Stimulated activated memory B cell treated with anti-CD40 and anti-IgM and Interleukin-4, amounts not matched to agents 10 μg/mL and 1 μg/mL and 100 μg/mL, for 72 hours (primary cell): ENCODE results near the gene PLEKHA4.
"Not testable (repeated sequence)": the region's sequence is repeated elsewhere in the genome, so short reads cannot be mapped to it uniquely, and the experiment has no call there.

ENCODE experiments used
- ATAC-seq: fragments of 150-1000 bp; cut with Tn5 transposase; 2 replicates; pipeline ENCODE4 v1.10.0; 2021
- H3K27ac Mint-ChIP-seq: one replicate; pipeline ENCODE4 v1.8.0; 2022; ENCODE audit warnings: mild to moderate bottlenecking, mixed read lengths
- H3K27me3 Mint-ChIP-seq: one replicate; pipeline ENCODE4 v1.8.0; 2022; ENCODE audit warnings: mixed read lengths
- H3K36me3 Mint-ChIP-seq: one replicate; pipeline ENCODE4 v1.8.0; 2022; ENCODE audit warnings: mixed read lengths
- H3K4me1 Mint-ChIP-seq: one replicate; pipeline ENCODE4 v1.8.0; 2022; ENCODE audit warnings: mixed read lengths
- H3K4me3 Mint-ChIP-seq: one replicate; pipeline ENCODE4 v1.8.0; 2022; ENCODE audit warnings: mild to moderate bottlenecking, moderate library complexity, mixed read lengths
- H3K9me3 Mint-ChIP-seq: one replicate; pipeline ENCODE4 v1.8.0; 2022; ENCODE audit warnings: mixed read lengths

Gene PLEKHA4

GRCh38 chr19:48806818-48807589 is 61.4 kb downstream of the PLEKHA4 start:
- H3K4me3 Mint-ChIP-seq, result no peak overlapping the region
- no peak overlapping the region for H3K27ac Mint-ChIP-seq
- peaks cover 17% of the 10 kb centered on the region for H3K36me3 Mint-ChIP-seq
- H3K27me3 Mint-ChIP-seq, result no peaks in the 10 kb centered on the region
- ATAC-seq, result peak; percentile 48
- H3K4me1 Mint-ChIP-seq, result peaks cover 29% of the 10 kb centered on the region
- no peaks in the 10 kb centered on the region for H3K9me3 Mint-ChIP-seq

GRCh38 chr19:48806518-48806817 is 61.9 kb downstream of the PLEKHA4 start:
- no peak for ATAC-seq
- H3K4me3 Mint-ChIP-seq, result no peak overlapping the region
- peaks cover 29% of the 10 kb centered on the region for H3K4me1 Mint-ChIP-seq
- no peak overlapping the region for H3K27ac Mint-ChIP-seq
- peaks cover 17% of the 10 kb centered on the region for H3K36me3 Mint-ChIP-seq
- no peaks in the 10 kb centered on the region for H3K27me3 Mint-ChIP-seq
- H3K9me3 Mint-ChIP-seq, result no peaks in the 10 kb centered on the region

- Mint-ChIP-seq H3K9me3 (no peaks in the 10 kb centered on the region), H3K27ac (no peak overlapping the region), H3K4me1 (peaks cover 22% of the 10 kb centered on the region), H3K36me3 (peaks cover 17% of the 10 kb centered on the region), H3K4me3 (no peak overlapping the region), H3K27me3 (no peaks in the 10 kb centered on the region)
- ATAC-seq, result no peak
Observed at GRCh38 chr19:48805452-48805851, 63.0 kb downstream of the PLEKHA4 start.

GRCh38 chr19:48804496-48804895 is 63.9 kb downstream of the PLEKHA4 start:
- Mint-ChIP-seq H3K4me1 (peaks cover 12% of the 10 kb centered on the region), H3K9me3 (no peaks in the 10 kb centered on the region), H3K4me3 (no peak overlapping the region), H3K27me3 (no peaks in the 10 kb centered on the region), H3K36me3 (peaks cover 17% of the 10 kb centered on the region), H3K27ac (no peak overlapping the region)
- ATAC-seq, result no peak

GRCh38 chr19:48802623-48803022 is 65.8 kb downstream of the PLEKHA4 start:
- Mint-ChIP-seq H3K36me3 (peaks cover 10% of the 10 kb centered on the region), H3K9me3 (no peaks in the 10 kb centered on the region), H3K4me3 (no peak overlapping the region), H3K27ac (no peak overlapping the region), H3K4me1 (peaks cover 2% of the 10 kb centered on the region), H3K27me3 (no peaks in the 10 kb centered on the region)
- no peak for ATAC-seq

- Mint-ChIP-seq H3K27me3 (no peaks in the 10 kb centered on the region), H3K4me1 (peaks cover 16% of the 10 kb centered on the region), H3K9me3 (no peaks in the 10 kb centered on the region), H3K27ac (no peak overlapping the region), H3K36me3 (no peaks in the 10 kb centered on the region), H3K4me3 (no peak overlapping the region)
- ATAC-seq, result no peak
Observed at GRCh38 chr19:48799358-48800300, 68.8 kb downstream of the PLEKHA4 start.

- no peak for ATAC-seq
- Mint-ChIP-seq H3K4me1 (peaks cover 20% of the 10 kb centered on the region), H3K27me3 (no peaks in the 10 kb centered on the region), H3K4me3 (no peak overlapping the region), H3K9me3 (no peaks in the 10 kb centered on the region), H3K36me3 (no peaks in the 10 kb centered on the region), H3K27ac (no peak overlapping the region)
Observed at GRCh38 chr19:48798937-48799336, 69.5 kb downstream of the PLEKHA4 start.

GRCh38 chr19:48797103-48797502 is 71.3 kb downstream of the PLEKHA4 start:
- H3K4me1 Mint-ChIP-seq, result peaks cover 20% of the 10 kb centered on the region
- no peaks in the 10 kb centered on the region for H3K36me3 Mint-ChIP-seq
- no peak for ATAC-seq
- H3K4me3 Mint-ChIP-seq, result no peak overlapping the region
- H3K27ac Mint-ChIP-seq, result no peak overlapping the region
- no peaks in the 10 kb centered on the region for H3K27me3 Mint-ChIP-seq
- H3K9me3 Mint-ChIP-seq, result no peaks in the 10 kb centered on the region

- no peak for ATAC-seq
- H3K27me3 Mint-ChIP-seq, result no peaks in the 10 kb centered on the region
- no peak overlapping the region for H3K27ac Mint-ChIP-seq
- H3K9me3 Mint-ChIP-seq, result no peaks in the 10 kb centered on the region
- no peak overlapping the region for H3K4me3 Mint-ChIP-seq
- H3K36me3 Mint-ChIP-seq, result no peaks in the 10 kb centered on the region
- peaks cover 20% of the 10 kb centered on the region for H3K4me1 Mint-ChIP-seq
Observed at GRCh38 chr19:48796298-48797083, 71.9 kb downstream of the PLEKHA4 start.

GRCh38 chr19:48795685-48796070 is 72.7 kb downstream of the PLEKHA4 start:
- no peak for ATAC-seq
- peak overlapping the region; percentile 92 for H3K27ac Mint-ChIP-seq
- peak overlapping the region; percentile 93 for H3K4me3 Mint-ChIP-seq
- no peaks in the 10 kb centered on the region for H3K9me3 Mint-ChIP-seq
- H3K36me3 Mint-ChIP-seq, result no peaks in the 10 kb centered on the region
- H3K4me1 Mint-ChIP-seq, result peaks cover 20% of the 10 kb centered on the region
- no peaks in the 10 kb centered on the region for H3K27me3 Mint-ChIP-seq

GRCh38 chr19:48795055-48795684 is 73.2 kb downstream of the PLEKHA4 start:
- peak; percentile 97 for ATAC-seq
- Mint-ChIP-seq H3K4me3 (peak overlapping the region; percentile 93), H3K27me3 (no peaks in the 10 kb centered on the region), H3K27ac (peak overlapping the region; percentile 92), H3K9me3 (no peaks in the 10 kb centered on the region), H3K36me3 (no peaks in the 10 kb centered on the region), H3K4me1 (peaks cover 20% of the 10 kb centered on the region)

GRCh38 chr19:48794291-48794690 is 74.1 kb downstream of the PLEKHA4 start:
- Mint-ChIP-seq H3K27me3 (no peaks in the 10 kb centered on the region), H3K9me3 (no peaks in the 10 kb centered on the region), H3K4me1 (peaks cover 20% of the 10 kb centered on the region), H3K36me3 (no peaks in the 10 kb centered on the region), H3K4me3 (peak overlapping the region; percentile 93), H3K27ac (peak overlapping the region; percentile 92)
- ATAC-seq, result no peak

GRCh38 chr19:48793271-48793670 is 75.1 kb downstream of the PLEKHA4 start:
- Mint-ChIP-seq H3K27me3 (no peaks in the 10 kb centered on the region), H3K4me1 (peaks cover 20% of the 10 kb centered on the region), H3K9me3 (no peaks in the 10 kb centered on the region), H3K27ac (no peak overlapping the region), H3K36me3 (no peaks in the 10 kb centered on the region), H3K4me3 (no peak overlapping the region)
- ATAC-seq, result no peak

GRCh38 chr19:48787331-48787730 is 81.1 kb downstream of the PLEKHA4 start:
- not testable (repeated sequence) for H3K27ac Mint-ChIP-seq, ATAC-seq, H3K4me1 Mint-ChIP-seq, H3K9me3 Mint-ChIP-seq, H3K36me3 Mint-ChIP-seq, H3K27me3 Mint-ChIP-seq, H3K4me3 Mint-ChIP-seq
